SIG-M5 (cell line): Measurements from ENCODE around the gene PCDHAC2.

Experiments
- DNase-seq: peaks from one replicate; lab custom pipeline; 2025; lab: John Stamatoyannopoulos, UW

Gene PCDHAC2, protein sequence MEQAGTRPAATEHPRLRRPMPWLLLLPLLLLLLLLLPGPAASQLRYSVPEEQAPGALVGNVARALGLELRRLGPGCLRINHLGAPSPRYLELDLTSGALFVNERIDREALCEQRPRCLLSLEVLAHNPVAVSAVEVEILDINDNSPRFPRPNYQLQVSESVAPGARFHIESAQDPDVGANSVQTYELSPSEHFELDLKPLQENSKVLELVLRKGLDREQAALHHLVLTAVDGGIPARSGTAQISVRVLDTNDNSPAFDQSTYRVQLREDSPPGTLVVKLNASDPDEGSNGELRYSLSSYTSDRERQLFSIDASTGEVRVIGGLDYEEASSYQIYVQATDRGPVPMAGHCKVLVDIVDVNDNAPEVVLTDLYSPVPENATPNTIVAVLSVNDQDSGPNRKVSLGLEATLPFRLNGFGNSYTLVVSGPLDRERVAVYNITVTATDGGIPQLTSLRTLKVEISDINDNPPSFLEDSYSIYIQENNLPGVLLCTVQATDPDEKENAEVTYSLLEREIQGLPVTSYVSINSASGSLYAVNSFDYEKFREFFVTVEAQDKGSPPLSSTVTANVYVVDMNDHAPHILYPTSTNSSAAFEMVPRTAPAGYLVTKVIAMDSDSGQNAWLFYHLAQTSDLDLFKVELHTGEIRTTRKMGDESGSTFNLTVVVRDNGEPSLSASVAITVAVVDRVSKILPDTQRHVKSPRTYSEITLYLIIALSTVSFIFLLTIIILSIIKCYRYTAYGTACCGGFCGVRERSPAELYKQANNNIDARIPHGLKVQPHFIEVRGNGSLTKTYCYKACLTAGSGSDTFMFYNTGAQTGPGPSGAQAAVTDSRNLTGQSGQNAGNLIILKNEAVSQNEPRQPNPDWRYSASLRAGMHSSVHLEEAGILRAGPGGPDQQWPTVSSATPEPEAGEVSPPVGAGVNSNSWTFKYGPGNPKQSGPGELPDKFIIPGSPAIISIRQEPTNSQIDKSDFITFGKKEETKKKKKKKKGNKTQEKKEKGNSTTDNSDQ

DNA sequence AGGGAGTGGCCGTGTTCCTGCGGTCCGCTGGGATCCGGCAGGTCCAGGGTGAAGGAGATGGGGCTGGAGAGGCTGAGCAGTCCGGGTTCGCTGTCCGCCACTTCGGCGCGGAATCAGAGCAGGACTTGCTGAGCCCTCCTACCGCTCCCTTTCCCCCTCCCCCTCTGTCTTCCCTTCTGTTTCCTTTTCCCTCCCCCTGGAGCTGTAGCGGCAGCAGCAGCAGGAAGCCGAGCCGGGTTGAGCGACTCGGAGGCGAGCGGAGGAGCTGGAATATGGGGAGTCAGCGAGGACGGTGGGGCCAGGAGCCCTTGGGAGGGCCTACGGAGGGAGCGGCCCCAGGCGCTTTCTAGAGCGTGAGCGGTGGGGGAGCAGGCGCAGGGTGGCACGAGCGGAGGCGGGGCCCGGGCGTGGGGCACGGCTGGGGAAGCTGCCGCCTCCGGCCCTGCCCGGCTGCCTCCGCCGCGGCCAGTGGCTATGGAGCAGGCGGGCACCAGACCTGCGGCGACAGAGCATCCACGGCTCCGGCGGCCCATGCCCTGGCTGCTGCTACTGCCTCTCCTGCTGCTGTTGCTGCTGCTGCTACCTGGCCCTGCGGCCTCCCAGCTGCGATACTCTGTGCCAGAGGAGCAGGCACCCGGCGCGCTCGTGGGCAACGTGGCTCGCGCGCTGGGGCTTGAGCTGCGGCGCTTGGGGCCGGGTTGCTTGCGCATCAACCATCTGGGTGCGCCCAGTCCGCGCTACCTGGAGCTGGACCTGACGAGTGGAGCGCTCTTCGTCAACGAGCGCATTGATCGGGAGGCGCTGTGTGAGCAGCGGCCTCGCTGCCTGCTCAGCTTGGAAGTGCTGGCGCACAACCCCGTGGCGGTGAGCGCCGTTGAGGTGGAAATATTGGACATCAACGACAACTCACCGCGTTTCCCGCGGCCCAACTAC lies at the start of gene PCDHAC2:
Gene PCDHAC2 (plus strand): TSS at position 184 of the 933 bp plus-strand sequence. CDS start 291 bp downstream, at position 475.
- no peak for DNase-seq

GRCh38 chr5:140923601-140924000 lies 42.7 kb upstream of the PCDHAC2 start:
- DNase-seq: no peak

GRCh38 chr5:140925806-140926442 lies 40.4 kb upstream of the PCDHAC2 start, which contains the start of gene PCDHAC1:
TSS of gene PCDHAC1 (plus strand) at chr5:140926299. CDS start at chr5:140926893, 594 bp downstream.
- no peak for DNase-seq

GRCh38 chr5:140926443-140927227 lies 39.6 kb upstream of the PCDHAC2 start:
- DNase-seq: no peak

DNA sequence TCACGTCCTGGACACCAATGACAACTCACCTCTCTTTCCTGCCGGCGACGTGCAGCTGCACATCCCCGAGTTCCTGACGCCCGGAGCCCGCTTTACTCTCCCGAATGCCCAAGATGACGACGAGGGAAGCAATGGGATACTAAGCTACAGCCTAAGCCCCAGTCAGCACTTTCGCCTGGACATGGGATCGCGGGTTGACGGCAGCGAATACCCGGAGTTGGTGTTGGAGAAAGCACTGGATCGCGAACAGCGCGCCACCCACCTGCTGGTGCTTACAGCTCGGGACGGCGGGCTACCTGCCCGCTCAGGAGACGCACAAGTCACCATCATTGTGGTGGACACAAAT lies 39.1 kb upstream of the PCDHAC2 start:
- DNase-seq: no peak

DNA sequence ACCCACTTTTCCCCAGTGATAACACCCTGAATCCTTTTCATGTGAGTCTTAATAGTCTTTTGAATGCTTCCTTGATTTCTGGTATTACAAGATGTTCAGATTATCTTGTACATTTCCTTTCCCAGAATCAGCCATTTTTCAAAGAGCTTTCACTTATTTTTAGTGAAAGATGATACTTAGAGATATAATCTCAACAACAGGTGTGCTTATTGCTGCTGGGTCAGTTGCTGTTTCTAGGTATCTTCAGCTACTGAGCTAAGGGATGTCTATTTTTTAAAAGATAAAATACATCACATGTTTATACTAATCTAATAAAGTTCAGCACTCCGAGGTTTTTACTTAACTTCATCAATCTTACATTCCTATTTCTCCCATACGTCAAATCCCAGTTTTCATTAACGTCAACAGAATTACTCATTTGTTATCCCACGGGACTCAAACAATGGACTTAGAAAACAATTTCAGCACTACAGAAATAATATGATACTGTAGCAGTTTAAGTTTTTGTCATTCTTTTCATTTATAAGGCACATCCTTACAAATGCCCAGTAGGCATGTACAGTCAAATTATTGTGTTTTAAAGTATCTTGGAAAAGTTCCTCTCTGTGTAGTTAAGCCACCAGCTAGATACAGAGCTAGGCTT lies 31.2 kb upstream of the PCDHAC2 start:
- no peak for DNase-seq

- no peak for DNase-seq
Observed at GRCh38 chr5:140946578-140946977, 19.7 kb upstream of the PCDHAC2 start.

DNA sequence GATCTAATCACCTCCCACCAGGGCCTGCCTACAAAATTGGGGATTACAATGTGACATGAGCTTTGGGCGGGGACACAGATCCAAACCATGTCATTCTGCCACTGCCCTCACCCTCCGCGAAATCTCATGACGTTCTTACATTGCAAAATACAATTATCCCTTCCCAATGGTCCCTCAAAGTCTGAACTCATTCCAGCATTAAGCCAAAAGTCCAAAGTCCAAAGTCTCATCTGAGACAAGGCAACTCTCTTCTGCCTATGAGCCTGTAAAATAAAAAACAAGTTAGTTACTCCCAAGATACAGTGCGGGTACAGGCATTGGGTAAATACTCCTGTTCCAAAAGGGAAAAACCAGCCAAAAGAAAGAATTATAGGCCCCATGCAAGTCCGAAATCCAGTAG lies 14.6 kb upstream of the PCDHAC2 start:
- no peak for DNase-seq

DNA sequence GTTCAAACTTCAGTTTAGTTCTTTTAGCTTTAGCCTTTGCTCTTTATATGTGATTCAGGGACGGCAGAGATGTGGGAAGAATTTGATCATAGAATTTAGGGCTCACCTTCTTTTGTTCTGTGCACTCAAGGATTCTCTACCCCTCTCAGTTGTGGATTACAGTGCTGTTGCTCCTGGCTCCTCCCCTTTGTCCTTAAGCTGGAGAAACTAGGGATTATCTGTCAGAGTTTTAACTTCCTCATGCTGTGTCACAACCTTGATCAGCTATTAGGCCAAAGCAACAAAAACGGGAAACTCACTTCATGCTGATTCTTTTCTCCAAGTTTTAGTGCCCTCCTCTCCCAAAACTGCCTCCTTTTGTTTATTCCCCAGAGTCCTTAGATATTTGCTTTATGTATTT lies 13.0 kb upstream of the PCDHAC2 start:
- DNase-seq: no peak

DNA sequence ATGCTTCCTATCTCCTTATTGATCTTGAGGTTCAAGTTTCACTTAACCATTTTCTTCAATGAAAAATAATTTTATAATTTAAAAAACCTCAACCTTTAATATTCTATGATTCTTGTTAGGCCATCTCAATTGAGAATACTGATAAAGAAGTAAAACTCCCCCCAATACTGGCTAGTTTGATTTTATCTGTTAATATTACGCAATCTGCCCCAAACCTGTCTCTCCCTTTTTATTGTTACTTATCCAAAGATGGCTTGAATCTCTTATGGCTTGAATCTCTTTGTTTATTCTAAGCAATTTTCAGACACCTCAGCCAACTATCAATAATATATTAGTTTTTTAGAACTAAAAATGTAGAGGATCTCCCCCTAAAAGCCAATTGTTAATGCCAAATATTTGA lies 4.1 kb upstream of the PCDHAC2 start:
- DNase-seq: no peak

GRCh38 chr5:140964356-140964755 lies 1.9 kb upstream of the PCDHAC2 start:
- no peak for DNase-seq

DNA sequence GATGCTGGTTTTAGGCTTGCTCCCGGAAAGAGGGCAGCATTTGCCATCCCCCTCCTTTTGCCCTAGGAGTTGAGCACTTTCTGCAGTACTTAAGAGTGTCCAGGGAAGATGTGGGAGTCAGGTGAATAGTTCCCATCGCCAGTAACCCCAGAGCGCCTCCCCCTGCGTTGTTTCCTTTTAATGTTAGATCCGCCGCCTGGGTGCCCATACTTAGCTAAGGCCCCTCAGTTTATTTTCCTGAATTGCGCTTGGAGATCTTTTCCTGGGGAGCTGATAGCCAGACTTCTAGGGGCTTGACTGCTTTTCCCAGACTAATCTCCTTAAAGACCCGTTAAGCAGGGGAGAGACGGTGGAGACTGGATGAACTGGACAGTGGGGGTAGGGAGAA lies 377 bp upstream of the PCDHAC2 start:
- DNase-seq: no peak

- DNase-seq: no peak
Observed at GRCh38 chr5:140967226-140967893, 1.1 kb downstream of the PCDHAC2 start.

- DNase-seq: no peak
Observed at GRCh38 chr5:140969880-140970279, 3.6 kb downstream of the PCDHAC2 start.

DNA sequence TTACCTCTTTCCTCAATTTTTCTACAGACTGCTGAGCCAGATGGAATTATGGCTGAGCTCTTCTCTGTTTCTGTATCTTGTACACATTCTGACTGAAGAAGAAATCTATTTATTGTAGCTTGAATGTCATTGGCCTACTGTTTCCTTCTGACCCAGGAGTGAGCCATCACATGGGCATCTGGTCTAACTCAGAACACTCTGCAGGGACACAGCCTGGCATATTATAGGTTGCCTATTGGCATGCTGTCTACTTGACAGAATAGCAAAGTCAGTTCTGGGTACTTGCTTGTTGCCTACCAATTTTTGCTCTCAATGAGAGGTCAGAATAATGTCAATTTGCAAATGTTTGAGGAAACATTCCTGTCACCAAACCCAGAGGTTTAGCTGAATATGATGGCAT lies 7.3 kb downstream of the PCDHAC2 start:
- DNase-seq: no peak

DNA sequence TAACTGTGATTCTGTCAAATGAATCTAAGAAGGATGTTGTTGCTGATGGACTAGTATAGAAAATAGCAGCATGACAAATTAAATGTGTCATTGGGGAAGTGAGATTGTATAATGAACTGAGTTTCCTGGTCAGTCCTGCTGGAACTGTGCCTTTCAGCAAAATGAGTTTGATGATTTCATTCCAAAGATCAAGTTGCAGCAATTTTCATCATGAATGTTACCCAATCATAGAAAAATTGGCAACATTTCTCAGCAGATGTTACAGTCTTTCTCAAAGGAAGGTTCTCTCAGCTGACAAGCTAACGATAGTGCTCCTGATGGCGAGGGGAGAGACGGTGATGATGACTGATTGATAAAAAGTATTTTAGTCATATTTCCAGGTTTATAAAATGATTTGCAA lies 10.7 kb downstream of the PCDHAC2 start:
- no peak for DNase-seq

DNA sequence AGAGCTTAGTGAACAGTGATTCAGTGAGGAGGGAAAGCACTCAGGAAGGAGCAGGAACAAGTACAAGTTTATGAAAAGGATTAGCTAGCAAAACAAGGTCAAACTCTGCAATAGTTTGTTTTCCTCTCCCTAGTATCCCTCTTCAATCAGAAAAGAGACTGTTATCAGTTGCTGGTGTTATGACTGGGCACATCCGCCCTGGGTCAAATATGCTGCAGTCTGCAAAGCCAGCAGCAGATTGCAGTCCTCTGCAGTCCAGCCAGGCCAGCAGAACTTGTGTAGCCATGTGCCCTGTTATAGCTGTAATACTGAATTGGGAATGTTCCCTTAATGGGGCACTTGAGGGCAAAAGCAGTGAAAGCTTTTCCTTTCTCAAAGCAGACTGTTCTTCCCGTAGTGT lies 12.0 kb downstream of the PCDHAC2 start:
- no peak for DNase-seq

GRCh38 chr5:140978983-140979382 lies 12.7 kb downstream of the PCDHAC2 start:
- no peak for DNase-seq

- no peak for DNase-seq
Observed at GRCh38 chr5:140982083-140982716, 15.9 kb downstream of the PCDHAC2 start.
